Cardiac fibroblast (primary cell): ENCODE data around the gene ADAM19.
A peak's percentile ranks its signal among the peaks of the same experiment; 100 is the strongest.

Source experiments
- DNase-seq, 2 donors: peaks; one replicate each; pipeline versions ENCODE4 v3.0.0 to v3.0.0-alpha.2; 2010; ENCODE audit warnings: low read depth in 2 of 2
- H3K4me3 ChIP-seq, 2 donors: replicated peaks in 1 of 2; 1 replicate in 1 of 2; 2 replicates in 1 of 2; pipeline ENCODE4 v1.5.1; 2011; ENCODE audit warnings: low read depth in 2 of 2, low read length in 2 of 2, mild to moderate bottlenecking in 2 of 2, moderate library complexity in 1 of 2
- TF ChIP-seq, protein P1 (sequence below): IDR thresholded peaks from one replicate; pipeline ENCODE4 v1.5.1; 2011; ENCODE audit warnings: low read depth, mild to moderate bottlenecking, low read length, inconsistent platforms

ADAM19 gene

DNA sequence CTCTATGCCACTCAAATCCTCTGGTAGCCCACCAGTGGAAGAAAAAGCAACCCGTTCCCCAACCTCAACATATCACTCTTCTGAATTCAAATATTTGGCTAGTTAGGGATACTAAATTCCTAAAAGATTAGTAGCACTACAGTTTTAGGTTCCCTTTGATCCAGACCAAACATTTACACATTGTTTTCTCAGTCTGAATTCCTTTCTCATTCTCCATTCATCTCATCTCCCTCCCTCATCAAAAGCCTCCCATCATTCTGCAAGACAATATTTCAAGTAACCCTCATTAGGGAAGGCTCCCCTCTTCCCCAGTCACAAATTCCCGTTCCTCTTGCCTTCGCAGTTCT lies 26.3 kb downstream of the ADAM19 start:
- DNase-seq = peak in 1 of 2 donors; percentile 57
- TF ChIP-seq, protein P1, sequence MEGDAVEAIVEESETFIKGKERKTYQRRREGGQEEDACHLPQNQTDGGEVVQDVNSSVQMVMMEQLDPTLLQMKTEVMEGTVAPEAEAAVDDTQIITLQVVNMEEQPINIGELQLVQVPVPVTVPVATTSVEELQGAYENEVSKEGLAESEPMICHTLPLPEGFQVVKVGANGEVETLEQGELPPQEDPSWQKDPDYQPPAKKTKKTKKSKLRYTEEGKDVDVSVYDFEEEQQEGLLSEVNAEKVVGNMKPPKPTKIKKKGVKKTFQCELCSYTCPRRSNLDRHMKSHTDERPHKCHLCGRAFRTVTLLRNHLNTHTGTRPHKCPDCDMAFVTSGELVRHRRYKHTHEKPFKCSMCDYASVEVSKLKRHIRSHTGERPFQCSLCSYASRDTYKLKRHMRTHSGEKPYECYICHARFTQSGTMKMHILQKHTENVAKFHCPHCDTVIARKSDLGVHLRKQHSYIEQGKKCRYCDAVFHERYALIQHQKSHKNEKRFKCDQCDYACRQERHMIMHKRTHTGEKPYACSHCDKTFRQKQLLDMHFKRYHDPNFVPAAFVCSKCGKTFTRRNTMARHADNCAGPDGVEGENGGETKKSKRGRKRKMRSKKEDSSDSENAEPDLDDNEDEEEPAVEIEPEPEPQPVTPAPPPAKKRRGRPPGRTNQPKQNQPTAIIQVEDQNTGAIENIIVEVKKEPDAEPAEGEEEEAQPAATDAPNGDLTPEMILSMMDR = no peak
- no peak overlapping the region for H3K4me3 ChIP-seq

GRCh38 chr5:157548513-157549282 lies 26.9 kb downstream of the ADAM19 start:
- TF ChIP-seq, protein P1 = no peak
- H3K4me3 ChIP-seq = no peak overlapping the region
- DNase-seq = peak; percentile 89 to 93

- no peak for DNase-seq
- H3K4me3 ChIP-seq = no peak overlapping the region
- TF ChIP-seq, protein P1 = no peak
Measured at GRCh38 chr5:157547941-157548512, 27.5 kb downstream of the ADAM19 start.

DNA sequence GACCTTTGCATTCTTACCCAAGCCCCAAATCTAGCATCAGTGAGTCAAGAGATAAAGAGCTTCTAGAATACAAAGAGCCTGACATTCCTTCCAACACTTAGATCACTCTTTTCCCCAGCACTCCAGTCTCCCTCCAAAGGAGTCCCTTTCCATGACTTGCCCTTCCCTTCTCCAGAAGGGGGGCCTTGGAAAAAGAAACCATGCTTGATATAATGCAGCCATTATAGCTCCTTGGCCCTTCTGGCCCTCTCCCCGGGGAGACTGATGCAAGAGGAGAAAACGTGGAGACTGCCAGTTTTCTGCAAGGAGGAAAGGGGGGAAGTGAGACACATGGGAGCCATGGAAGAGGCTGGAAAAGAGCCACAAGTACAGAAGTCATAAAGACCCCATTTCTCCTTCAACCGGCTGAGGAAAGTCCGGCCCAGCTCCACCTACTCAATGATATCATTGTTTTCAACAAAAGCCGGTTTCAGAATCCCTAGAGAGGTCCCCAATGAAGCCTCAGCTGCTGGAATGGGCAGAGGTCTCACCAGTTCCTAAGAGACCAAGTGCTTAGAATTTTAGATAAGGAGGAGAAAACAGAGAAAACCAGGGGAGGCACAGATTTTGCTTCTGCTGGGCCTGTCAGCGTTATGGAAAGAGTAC lies 29.0 kb downstream of the ADAM19 start:
- TF ChIP-seq, protein P1 = no peak
- DNase-seq = peak; percentile 49 to 84
- no peak overlapping the region for H3K4me3 ChIP-seq

DNA sequence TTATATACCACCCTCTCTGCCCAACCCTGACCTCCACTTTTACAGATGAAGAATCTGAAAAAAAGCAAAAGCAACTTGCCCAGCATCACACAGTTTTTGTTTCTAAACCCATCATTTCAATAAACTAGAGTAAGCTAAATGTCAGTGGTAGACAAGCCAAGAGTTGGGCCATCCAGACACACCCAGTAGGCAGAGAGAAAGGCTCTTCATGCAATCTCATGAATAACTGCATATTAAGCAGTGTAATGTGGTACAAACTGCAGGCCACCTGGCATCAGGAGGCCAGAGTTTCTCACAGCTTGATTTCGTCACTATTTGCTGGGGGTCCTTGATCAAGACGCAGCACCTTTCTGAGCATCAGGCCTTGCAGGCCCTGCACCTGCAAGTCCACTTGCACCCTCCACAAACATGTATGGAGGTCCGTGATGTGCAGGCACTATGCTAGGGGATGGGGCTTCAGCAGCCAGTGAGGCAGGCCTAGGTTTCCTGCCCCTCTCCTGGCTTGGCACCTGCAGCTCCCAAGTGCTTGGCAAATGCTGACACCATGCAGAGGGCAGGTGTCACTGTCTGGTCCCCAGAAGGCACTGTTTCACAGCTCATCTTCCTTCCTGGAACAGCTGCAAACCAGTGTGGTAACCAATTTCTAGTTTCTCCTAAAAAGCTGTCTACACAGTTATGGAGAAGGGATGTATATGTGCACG lies 29.8 kb downstream of the ADAM19 start:
- TF ChIP-seq, protein P1 = no peak
- no peak overlapping the region for H3K4me3 ChIP-seq
- no peak for DNase-seq

- TF ChIP-seq, protein P1 = no peak
- no peak overlapping the region for H3K4me3 ChIP-seq
- DNase-seq = no peak
Measured at GRCh38 chr5:157544623-157544989, 31.0 kb downstream of the ADAM19 start.
